ENCODE results near the gene OR2T35. TPM values are rescaled to one million over a fixed set of nuclear protein-coding genes. Genes with fewer than 3 reads are reported as not detected.
"Not testable (repeated sequence)": the region's sequence is repeated elsewhere in the genome, so short reads cannot be mapped to it uniquely, and the experiment has no call there.

Gene OR2T35
- total and polyA plus RNA-seq, 2 experiments from 2014 or later: not detected

DNA sequence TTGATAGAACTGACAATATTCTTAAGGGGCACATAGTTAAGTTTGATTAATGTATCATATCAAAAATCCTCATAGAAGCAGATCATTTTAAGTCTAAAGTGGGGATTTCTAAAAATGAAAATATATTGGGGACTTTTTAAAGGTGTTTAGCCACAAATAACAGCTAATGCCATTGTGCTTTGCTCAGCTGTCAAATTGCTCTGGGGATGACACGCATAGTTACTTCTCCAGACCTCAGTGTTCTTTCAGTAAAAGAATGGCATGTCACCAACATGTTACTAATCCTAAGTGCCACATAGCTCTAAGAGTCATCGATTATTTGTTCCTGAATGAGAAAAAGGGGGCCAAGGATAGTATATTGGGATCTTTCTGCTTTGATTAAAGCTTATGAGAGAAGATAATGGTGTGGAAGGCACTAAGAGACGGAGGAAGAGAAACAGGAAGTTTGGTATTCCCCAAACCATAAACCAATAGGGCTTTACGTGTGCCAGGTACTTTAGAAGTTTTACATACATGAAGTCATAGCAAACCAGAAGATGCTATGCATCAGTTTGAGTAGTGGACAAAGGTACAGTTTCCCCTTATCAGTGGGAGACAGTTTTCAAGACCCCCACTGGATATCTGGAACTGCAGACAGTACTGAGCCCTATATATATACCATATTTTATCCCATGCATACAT is 2.0 kb downstream of the OR2T35 start:
- H3K79me2 ChIP-seq (ENCODE audit: insufficient read depth); H3K9ac ChIP-seq; H3K4me2 ChIP-seq (ENCODE audit: unreplicated experiment); H3K27me3 ChIP-seq (replicated peaks; ENCODE audit: insufficient read depth); H3K36me3 ChIP-seq (ENCODE audit: low read depth); H3F3A ChIP-seq (ENCODE audit: insufficient read depth); DNase-seq; H3K27ac ChIP-seq; H3K9me3 ChIP-seq (ENCODE audit: low read depth); in situ Hi-C loops (cut with MboI); H3K4me1 ChIP-seq (ENCODE audit: insufficient read depth); H3K9me2 ChIP-seq (ENCODE audit: insufficient read depth); H3K4me3 ChIP-seq; H4K20me1 ChIP-seq (ENCODE audit: insufficient read depth); H2AFZ ChIP-seq: not testable (repeated sequence)
- no CpG with 5 or more reads among the region's 4 CpGs for WGBS, 2 experiments (ENCODE audit: low coverage in 1 of 2, low lambda C conversion rate in 2 of 2, missing lambda C conversion rate in 2 of 2)

DNA sequence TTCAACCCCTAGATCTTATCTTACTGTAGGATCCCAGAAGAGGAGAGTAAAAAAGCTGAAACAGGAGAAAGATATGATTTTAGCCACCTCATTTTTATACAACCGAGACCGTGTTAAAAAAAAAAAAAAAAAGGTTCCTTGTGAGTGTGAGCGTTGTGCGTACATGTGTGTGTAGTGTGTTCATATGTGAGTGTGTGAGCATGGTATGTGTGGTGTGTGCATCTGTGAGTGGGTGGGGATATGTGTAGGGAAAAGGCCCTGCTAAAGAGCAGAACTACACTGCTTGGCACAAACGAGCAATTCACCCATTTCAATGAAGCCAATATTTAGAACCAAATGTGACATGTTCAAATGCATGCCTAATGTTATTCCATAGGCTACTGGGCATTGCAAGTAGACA is 3.5 kb downstream of the OR2T35 start:
- H3K9me2 ChIP-seq (ENCODE audit: insufficient read depth); DNase-seq; H3K9me3 ChIP-seq (ENCODE audit: low read depth); H3K27me3 ChIP-seq (replicated peaks; ENCODE audit: insufficient read depth); H3F3A ChIP-seq (ENCODE audit: insufficient read depth); H3K4me1 ChIP-seq (ENCODE audit: insufficient read depth); in situ Hi-C loops (cut with MboI); H3K4me2 ChIP-seq (ENCODE audit: unreplicated experiment); H2AFZ ChIP-seq; H3K9ac ChIP-seq; H3K4me3 ChIP-seq; H3K36me3 ChIP-seq (ENCODE audit: low read depth); H4K20me1 ChIP-seq (ENCODE audit: insufficient read depth); H3K27ac ChIP-seq; H3K79me2 ChIP-seq (ENCODE audit: insufficient read depth): not testable (repeated sequence)
- WGBS, 2 experiments (ENCODE audit: low coverage in 1 of 2, low lambda C conversion rate in 2 of 2, missing lambda C conversion rate in 2 of 2): 69% methylated on average over 2 of the region's 5 CpGs; no CpG with 5 or more reads in 1 of the 2 experiments

DNA sequence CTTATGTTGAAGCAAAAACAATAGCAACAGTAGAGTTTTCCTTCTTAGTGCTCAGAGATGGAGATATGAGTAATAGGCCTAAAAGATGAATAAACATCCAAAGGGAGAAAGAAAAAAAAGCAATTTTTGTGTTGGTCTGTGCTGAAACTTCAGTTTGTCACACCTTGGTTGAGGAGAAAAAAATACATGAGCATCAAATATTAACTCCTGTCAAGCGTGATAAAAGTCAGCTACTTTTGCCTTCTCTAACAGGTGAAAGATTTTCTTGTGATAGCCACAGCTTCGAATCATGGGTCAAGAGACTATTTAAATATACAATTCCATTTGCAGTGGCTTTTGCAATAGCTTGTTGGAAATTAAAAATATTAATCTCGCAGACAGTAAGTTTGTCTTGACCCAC is 4.2 kb downstream of the OR2T35 start:
- H3F3A ChIP-seq (ENCODE audit: insufficient read depth); H3K4me2 ChIP-seq (ENCODE audit: unreplicated experiment); H2AFZ ChIP-seq; H3K9me3 ChIP-seq (ENCODE audit: low read depth); H4K20me1 ChIP-seq (ENCODE audit: insufficient read depth); H3K4me3 ChIP-seq; H3K27ac ChIP-seq; H3K79me2 ChIP-seq (ENCODE audit: insufficient read depth); H3K36me3 ChIP-seq (ENCODE audit: low read depth); H3K4me1 ChIP-seq (ENCODE audit: insufficient read depth); in situ Hi-C loops (cut with MboI); H3K9ac ChIP-seq; H3K9me2 ChIP-seq (ENCODE audit: insufficient read depth); H3K27me3 ChIP-seq (replicated peaks; ENCODE audit: insufficient read depth); DNase-seq: not testable (repeated sequence)
- WGBS, 2 experiments (ENCODE audit: low coverage in 1 of 2, low lambda C conversion rate in 2 of 2, missing lambda C conversion rate in 2 of 2): no CpG with 5 or more reads among the region's 3 CpGs

- H3K9me2 ChIP-seq (ENCODE audit: insufficient read depth); H3K27ac ChIP-seq; H3K9ac ChIP-seq; H3F3A ChIP-seq (ENCODE audit: insufficient read depth); H3K4me2 ChIP-seq (ENCODE audit: unreplicated experiment); H3K36me3 ChIP-seq (ENCODE audit: low read depth); H3K27me3 ChIP-seq (replicated peaks; ENCODE audit: insufficient read depth); in situ Hi-C loops (cut with MboI); H4K20me1 ChIP-seq (ENCODE audit: insufficient read depth); H3K9me3 ChIP-seq (ENCODE audit: low read depth); H2AFZ ChIP-seq; H3K4me3 ChIP-seq; H3K79me2 ChIP-seq (ENCODE audit: insufficient read depth); DNase-seq; H3K4me1 ChIP-seq (ENCODE audit: insufficient read depth): not testable (repeated sequence)
- WGBS, 2 experiments (ENCODE audit: low coverage in 1 of 2, low lambda C conversion rate in 2 of 2, missing lambda C conversion rate in 2 of 2): no CpG with 5 or more reads among the region's 5 CpGs
Measured at GRCh38 chr1:248639652-248640051, 5.4 kb downstream of the OR2T35 start.

- H3K4me2 ChIP-seq (ENCODE audit: unreplicated experiment); H3K4me3 ChIP-seq; H3K79me2 ChIP-seq (ENCODE audit: insufficient read depth); H2AFZ ChIP-seq; in situ Hi-C loops (cut with MboI); H3K27ac ChIP-seq; DNase-seq; H3F3A ChIP-seq (ENCODE audit: insufficient read depth); H3K36me3 ChIP-seq (ENCODE audit: low read depth); H3K27me3 ChIP-seq (replicated peaks; ENCODE audit: insufficient read depth); H3K9ac ChIP-seq; H4K20me1 ChIP-seq (ENCODE audit: insufficient read depth); H3K9me2 ChIP-seq (ENCODE audit: insufficient read depth); H3K4me1 ChIP-seq (ENCODE audit: insufficient read depth); H3K9me3 ChIP-seq (ENCODE audit: low read depth): not testable (repeated sequence)
- 2 to 7% methylated on average over 3 of the region's 5 CpGs for WGBS, 2 experiments (ENCODE audit: low coverage in 1 of 2, low lambda C conversion rate in 2 of 2, missing lambda C conversion rate in 2 of 2)
Measured at GRCh38 chr1:248636612-248637011, 8.5 kb downstream of the OR2T35 start.

DNA sequence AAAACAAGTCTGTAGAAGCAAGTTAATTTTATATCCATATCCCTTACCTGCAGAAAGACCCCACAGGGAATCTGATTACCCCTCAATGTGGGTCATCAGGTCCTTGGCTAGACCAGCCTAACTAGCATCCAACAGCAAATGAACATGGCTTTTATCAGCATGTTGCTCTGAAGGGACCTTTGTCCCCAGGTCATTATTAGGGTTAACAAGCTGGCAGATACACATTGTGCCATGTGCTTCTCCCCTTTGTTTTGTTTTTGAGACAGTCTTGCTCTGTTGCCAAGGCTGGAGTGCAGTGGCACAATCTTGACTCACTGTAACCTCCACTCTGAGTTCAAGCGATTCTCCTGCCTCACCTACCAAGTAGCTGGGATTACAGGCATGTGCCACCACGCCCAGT is 10.1 kb downstream of the OR2T35 start, which contains the start of gene OR2T11:
Gene OR2T11 (minus strand): TSS at position 101 of the 400 bp plus-strand sequence. CDS start 7,963 bp downstream, outside the sequence.
- H3K27ac ChIP-seq; H3K4me3 ChIP-seq; H3K27me3 ChIP-seq (replicated peaks; ENCODE audit: insufficient read depth); H3K36me3 ChIP-seq (ENCODE audit: low read depth); H3K4me1 ChIP-seq (ENCODE audit: insufficient read depth); DNase-seq; H3K9me2 ChIP-seq (ENCODE audit: insufficient read depth); H2AFZ ChIP-seq; H3K79me2 ChIP-seq (ENCODE audit: insufficient read depth); H3F3A ChIP-seq (ENCODE audit: insufficient read depth); H4K20me1 ChIP-seq (ENCODE audit: insufficient read depth); H3K9me3 ChIP-seq (ENCODE audit: low read depth); in situ Hi-C loops (cut with MboI); H3K4me2 ChIP-seq (ENCODE audit: unreplicated experiment); H3K9ac ChIP-seq: not testable (repeated sequence)
- no CpG with 5 or more reads among the region's 2 CpGs for WGBS, 2 experiments (ENCODE audit: low coverage in 1 of 2, low lambda C conversion rate in 2 of 2, missing lambda C conversion rate in 2 of 2)

All from GM23248 (cell line).